Measurements from ENCODE around the gene UCHL3.

GRCh38 chr13:75610466-75610865, 60.9 kb downstream of the UCHL3 start:
- TF ChIP-seq, protein P1, sequence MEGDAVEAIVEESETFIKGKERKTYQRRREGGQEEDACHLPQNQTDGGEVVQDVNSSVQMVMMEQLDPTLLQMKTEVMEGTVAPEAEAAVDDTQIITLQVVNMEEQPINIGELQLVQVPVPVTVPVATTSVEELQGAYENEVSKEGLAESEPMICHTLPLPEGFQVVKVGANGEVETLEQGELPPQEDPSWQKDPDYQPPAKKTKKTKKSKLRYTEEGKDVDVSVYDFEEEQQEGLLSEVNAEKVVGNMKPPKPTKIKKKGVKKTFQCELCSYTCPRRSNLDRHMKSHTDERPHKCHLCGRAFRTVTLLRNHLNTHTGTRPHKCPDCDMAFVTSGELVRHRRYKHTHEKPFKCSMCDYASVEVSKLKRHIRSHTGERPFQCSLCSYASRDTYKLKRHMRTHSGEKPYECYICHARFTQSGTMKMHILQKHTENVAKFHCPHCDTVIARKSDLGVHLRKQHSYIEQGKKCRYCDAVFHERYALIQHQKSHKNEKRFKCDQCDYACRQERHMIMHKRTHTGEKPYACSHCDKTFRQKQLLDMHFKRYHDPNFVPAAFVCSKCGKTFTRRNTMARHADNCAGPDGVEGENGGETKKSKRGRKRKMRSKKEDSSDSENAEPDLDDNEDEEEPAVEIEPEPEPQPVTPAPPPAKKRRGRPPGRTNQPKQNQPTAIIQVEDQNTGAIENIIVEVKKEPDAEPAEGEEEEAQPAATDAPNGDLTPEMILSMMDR (IDR thresholded peaks at IDR 0.05) = no peak
- TF ChIP-seq POLR2AphosphoS5 (IDR thresholded peaks at IDR 0.05) = no peak
